ENCODE measurements around the gene SLC12A4.

Gene SLC12A4

DNA sequence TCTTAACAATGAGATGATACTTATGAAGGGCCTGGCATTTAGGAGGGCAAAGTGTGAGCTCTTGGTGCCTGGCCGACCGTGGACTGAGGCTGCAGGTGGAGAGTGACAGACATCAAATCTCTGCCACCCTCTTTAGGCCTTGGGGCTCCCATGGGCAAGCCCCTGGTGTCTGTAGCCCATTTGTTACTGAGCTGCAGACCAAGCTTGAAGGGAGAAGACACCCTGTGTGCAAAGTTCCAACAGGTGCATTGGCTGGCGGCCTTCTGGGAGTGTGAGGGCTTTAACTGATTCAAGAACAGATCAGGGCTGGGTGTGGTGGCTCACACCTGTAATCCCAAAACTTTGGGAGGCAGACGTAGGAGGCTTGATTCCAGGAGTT, 36.0 kb downstream of the SLC12A4 start:
- no peak for DNase-seq
- in situ Hi-C loops (cut with MboI; ENCODE audit: low pct_unique_long_range_greater_than_20kb, low sequenced_read_pairs), result no loop called here

DNA sequence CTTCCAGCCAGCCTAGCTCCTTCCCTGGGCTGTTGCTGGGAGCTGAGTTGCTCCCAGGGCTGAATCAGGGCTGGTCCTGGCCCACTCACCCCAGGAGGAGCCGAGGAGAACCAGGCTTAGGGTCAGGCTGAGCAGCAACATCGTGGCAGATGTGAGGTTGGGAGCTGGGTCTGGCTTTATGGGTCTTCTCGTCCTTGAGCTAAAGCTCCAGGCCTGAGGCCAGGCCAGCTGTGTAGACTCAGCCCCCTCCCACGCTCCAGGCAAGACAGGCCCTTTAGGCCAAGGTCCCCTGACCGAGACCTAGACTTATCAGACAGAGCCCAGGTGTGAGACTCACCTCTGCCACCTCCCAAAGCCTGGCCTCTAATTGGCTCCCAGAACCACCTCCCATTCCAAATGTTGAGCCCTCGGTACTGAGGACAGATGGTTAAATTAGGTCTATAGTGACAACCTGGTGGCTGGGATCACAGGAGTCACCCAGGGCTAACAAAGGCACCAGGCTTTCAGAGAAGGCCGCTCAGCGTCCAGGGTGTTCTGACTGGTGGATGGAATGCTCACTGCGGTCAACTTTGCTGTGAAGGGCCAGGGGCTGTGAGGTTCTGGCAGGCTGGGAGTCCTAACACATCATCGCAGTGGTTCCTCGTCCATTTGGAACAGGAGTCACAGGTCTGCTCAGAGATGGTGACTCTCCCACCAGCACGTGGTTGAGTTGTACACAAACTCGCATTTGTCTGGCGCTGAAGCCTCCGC, 36.5 kb downstream of the SLC12A4 start, which contains the start of gene CTRL:
Gene CTRL (minus strand): TSS at position 151 of the 750 bp plus-strand sequence. CDS start 10 bp downstream, at position 141.
- no peak for DNase-seq
- in situ Hi-C loops (cut with MboI; ENCODE audit: low pct_unique_long_range_greater_than_20kb, low sequenced_read_pairs), result no loop called here

DNA sequence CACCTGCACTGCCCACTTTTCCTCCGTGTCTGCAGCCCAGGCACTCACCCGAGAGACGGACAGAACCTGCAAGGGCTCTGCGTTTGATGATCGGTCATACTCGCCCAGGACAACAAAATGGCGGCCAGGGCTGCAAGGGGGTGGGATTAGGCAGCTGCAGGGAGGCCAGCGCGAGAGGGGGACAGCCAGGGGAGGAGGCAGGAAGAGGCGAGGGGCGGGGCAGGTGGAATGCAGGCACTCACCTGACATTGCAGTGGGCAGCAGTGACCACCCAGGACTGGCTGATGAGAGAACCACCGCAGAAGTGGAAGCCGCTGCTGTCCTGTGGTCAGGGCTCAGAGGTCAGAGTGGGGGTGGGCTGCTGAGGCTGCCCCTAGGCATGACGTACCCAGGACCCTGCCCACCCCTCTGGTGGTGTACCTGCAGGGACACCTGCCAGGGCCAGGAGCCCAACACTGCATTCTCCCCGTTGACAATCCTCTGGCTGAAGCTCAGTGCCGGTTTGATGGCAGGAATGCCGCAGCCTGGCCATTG, 37.7 kb downstream of the SLC12A4 start:
- in situ Hi-C loops (cut with MboI; ENCODE audit: low pct_unique_long_range_greater_than_20kb, low sequenced_read_pairs), result no loop called here

DNA sequence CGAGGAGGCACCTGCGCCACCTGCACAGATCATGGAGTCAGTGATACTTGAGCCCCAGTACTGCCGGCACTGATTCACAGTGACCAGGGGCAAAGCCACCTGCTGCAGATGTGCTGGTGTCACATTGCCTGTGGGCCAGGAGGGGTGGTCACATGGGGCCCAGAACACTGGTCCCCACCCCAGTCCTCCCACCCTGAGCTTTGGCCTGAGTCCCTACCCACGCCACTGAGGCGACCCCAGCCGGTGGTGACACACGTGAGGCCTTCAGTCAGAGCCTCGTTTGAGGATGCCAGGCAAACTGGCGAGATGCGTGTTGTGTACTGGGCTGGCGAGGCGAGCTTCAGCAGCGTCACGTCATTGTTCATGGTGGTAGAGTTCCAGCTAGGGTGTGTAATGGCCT, 38.2 kb downstream of the SLC12A4 start:
- in situ Hi-C loops (cut with MboI; ENCODE audit: low pct_unique_long_range_greater_than_20kb, low sequenced_read_pairs), result no loop called here
- DNase-seq, result no peak

More for the DNA sequence above, 37.7 kb downstream of the SLC12A4 start:
- DNase-seq, result no peak

DNA sequence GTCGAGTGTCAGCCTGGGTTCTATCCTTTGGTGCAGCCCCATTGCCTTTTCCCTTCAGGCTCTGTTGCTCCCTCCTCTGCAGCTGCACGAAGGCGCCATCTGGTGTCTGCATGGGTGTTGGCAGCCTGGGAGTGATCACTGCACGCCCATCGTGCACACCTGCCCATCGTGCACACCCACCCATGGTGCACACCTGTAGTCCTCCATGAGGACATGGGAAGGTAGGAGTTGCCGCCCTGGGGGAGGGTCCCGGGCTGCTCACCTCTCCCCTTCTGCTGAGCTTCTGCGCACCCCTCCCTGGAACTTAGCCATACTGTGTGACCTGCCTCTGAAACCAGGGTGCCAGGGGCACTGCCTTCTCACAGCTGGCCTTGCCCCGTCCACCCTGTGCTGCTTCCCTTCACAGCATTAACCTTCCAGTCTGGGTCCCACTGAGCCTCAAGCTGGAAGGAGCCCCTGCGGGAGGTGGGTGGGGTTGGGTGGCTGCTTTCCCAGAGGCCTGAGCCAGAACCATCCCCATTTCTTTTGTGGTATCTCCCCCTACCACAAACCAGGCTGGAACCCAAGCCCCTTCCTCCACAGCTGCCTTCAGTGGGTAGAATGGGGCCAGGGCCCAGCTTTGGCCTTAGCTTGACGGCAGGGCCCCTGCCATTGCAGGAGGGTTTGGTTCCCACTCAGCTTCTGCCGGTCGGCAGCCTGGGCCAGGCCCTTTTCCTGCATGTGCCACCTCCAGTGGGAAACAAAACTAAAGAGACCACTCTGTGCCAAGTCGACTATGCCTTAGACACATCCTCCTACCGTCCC, 39.7 kb downstream of the SLC12A4 start:
- peak; percentile 73 for DNase-seq
- in situ Hi-C loops (cut with MboI; ENCODE audit: low pct_unique_long_range_greater_than_20kb, low sequenced_read_pairs), result no loop called here

DNA sequence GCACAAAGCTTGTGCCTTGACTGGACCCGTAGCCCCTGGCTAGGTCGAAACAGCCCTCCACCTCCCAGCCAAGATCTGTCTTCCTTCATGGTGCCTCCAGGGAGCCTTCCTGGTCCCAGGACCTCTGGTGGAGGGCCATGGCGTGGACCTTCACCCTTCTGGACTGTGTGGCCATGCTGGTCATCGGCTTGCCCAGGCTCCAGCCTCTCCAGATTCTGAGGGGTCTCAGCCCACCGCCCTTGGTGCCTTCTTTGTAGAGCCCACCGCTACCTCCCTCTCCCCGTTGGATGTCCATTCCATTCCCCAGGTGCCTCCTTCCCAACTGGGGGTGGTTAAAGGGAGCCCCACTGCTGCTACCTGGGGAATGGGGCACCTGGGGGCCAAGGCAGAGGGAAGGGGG, 40.3 kb downstream of the SLC12A4 start:
- DNase-seq, result no peak
- in situ Hi-C loops (cut with MboI; ENCODE audit: low pct_unique_long_range_greater_than_20kb, low sequenced_read_pairs), result no loop called here

DNA sequence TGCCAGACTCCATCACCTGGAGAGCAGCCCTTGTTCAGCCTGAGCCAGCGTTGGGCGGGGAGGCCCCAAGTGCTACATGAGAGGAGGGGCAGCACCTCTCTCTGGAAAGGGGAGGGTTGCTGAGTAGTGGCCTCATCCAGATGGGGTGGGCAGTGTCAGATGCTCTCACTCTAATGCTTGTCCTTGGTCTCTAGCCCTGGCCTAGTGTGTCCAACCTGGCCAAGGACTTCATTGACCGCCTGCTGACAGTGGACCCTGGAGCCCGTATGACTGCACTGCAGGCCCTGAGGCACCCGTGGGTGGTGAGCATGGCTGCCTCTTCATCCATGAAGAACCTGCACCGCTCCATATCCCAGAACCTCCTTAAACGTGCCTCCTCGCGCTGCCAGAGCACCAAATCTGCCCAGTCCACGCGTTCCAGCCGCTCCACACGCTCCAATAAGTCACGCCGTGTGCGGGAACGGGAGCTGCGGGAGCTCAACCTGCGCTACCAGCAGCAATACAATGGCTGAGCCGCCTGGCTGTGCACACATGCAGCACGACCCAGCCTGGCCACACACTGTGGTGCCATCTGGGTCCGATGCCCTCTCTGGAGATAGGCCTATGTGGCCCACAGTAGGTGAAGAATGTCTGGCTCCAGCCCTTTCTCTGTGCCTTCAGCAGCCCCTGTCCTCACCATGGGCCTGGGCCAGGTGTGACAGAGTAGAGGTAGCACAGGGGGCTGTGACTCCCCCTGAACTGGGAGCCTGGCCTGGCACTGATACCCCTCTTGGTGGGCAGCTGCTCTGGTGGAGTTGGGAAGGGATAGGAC, 41.1 kb downstream of the SLC12A4 start:
- DNase-seq, result no peak
- in situ Hi-C loops (cut with MboI; ENCODE audit: low pct_unique_long_range_greater_than_20kb, low sequenced_read_pairs), result no loop called here

DNA sequence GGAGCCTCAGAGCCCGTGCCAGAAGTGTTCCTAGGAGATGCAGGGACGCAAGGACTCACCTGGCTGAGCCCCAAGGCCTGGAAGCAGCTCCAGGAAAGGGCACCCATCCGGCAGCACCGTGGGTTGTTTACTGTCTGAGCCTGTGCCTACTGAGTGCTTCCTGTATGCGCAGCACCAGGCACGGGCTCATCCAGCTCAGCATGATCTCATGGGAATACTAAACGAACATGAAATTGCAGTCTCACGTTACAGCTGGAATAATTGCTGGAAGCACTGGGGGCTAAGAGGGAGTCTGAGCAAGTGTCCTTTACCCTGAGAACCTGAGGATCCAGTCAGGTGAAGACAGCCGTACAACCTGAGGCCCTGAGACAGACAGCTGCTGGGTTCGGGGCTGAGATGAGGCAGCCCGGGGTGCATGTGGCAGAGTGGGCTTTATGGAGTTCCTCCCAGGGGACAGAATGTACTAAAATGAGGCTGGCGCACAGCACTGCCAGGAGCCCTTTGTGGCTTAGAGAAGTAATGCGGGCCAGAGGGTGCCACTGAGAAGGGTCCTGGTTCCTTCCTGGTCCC, 42.2 kb downstream of the SLC12A4 start:
- no peak for DNase-seq
- in situ Hi-C loops (cut with MboI; ENCODE audit: low pct_unique_long_range_greater_than_20kb, low sequenced_read_pairs), result no loop called here

DNA sequence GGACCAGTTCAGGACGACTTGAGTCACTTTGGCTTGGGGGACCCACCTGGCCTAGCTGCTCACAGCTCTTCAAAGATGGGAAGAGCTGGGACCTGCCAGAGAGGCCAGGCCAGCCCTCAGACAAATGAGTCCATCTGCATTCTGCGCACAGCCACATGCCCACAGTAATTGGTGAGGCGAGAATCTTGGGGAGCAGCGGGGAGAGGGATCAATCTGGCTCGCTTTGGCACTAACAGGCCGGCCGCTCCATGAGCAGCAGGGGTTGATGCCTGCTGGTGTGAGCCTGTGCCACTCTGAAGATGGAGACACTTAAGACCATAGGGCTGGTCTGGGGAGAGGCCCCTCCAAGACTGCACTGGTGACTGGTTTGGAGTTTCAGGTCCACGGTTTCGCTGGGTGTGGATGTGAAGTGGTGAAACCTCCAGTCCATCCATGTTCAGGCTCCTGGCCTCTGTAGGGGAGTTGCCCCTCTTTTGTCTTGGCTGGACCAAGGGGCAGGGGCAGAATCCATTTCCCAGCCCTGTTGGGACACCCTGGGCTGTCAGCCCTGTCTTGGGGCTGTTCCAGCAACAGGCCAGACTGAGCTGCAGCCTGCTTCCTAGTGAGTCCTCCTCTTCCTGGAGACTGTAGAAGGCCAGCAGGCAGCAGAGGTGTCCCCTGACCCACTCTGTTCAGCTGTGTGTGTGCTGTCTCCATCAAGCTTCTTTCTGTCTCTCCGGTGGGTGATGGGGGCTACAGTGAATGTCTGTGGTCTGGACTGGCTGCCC, 44.1 kb downstream of the SLC12A4 start:
- DNase-seq, result no peak
- in situ Hi-C loops (cut with MboI; ENCODE audit: low pct_unique_long_range_greater_than_20kb, low sequenced_read_pairs), result no loop called here

DNA sequence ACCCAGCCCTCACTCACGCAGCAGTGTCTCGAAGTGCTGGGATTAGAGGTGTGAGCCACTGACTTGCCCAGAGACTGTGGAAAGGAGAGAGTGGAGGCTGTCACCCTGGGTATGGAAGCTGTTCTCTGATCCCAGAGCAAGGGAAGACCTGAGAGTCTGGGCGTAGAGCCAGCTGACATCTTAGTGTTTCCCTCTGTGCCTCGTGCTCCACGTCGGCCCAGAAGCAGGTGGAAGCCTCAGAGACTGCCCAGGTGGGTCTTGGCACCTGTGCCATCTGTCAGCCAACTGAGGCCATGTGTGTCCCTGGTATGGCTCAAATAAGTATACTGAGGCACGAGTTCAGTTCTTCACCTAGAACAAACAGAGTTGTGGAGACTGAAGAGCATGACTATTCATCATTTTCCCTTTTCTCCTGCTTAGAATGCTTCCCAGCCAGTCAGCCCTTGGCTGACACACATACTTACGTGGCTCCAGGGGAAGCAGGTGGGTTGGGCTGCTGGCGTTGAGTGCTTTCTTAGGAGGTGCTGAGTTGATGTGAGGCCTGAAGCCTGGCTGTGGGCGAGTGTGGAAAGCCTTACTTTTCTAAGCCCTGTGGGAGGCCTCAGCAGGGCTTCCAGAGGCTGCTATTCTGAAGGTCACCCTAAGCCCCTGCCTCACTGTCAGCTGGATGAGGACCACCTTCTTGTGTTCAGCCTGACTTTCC, 44.9 kb downstream of the SLC12A4 start:
- in situ Hi-C loops (cut with MboI; ENCODE audit: low pct_unique_long_range_greater_than_20kb, low sequenced_read_pairs), result no loop called here
- DNase-seq, result no peak

DNA sequence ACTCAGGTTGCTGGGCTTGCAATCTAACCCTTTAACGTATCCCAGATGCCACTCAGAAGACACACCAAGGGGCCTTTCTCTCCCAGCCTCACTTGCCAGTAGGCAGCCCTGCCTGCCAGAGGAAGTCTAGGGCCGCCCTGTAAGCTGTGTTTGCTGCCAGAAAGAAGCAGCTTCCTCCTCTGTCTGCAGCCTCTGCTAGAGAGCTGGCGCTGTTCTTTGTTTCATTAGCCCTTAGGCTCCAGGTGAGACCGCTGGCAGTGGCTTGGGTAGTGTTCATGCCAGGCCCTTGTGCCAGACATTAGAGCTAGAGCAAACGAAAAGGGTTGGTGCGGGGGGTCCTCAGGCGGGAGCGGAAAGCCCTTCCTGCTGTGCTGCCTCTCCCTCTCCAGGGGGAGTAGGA, 45.7 kb downstream of the SLC12A4 start:
- in situ Hi-C loops (cut with MboI; ENCODE audit: low pct_unique_long_range_greater_than_20kb, low sequenced_read_pairs), result no loop called here
- no peak for DNase-seq

DNA sequence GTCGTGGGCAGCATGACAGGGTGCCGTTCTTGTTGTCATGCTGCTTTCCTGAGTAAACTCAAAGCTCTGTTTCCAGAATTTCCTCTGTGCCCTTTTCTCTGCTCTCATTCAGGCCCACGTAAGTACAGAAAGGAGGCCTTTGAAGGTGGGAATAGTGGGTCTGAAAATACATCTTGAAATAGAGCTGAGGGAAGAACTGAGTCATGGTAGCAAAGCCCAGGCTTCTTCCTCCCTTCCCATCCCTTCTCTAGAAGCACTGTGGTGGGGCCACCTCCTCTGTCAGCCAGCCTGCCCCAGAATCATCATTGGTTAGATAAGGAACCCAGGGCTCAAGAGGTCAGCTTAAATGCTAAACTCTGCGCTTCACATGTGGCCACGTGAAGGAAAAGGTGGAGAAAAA, 46.2 kb downstream of the SLC12A4 start:
- DNase-seq, result no peak
- in situ Hi-C loops (cut with MboI; ENCODE audit: low pct_unique_long_range_greater_than_20kb, low sequenced_read_pairs), result no loop called here

DNA sequence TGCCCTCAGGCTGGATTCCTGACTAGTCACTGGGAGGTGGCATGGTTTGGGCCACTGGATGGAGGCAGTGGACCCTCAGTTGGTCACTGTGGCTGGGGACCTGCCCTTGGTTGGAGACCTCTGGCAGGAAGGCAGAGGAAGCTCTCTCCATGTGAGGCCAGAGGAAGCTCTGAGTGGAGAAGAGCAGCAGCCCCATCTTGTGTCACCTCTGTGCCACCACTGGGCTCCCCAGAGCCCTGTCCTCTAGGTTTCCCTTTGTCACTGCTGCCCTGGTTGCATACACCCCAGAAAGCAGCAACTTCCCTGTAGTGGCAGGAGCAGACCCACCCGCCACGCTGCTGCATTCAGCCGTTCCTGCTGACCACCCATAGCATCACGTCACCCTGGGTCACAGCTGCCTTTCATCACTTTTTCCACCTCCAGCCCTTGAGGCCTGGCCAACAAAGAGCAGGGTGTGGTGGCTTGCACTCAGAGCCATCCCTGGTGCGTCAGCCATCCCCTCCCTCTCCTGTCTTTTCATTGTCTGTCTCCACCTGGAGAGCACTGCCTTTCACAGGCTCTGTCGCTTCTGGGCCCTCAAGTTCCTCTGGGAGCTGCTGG, 48.7 kb downstream of the SLC12A4 start:
- in situ Hi-C loops (cut with MboI; ENCODE audit: low pct_unique_long_range_greater_than_20kb, low sequenced_read_pairs), result no loop called here
- no peak for DNase-seq

DNA sequence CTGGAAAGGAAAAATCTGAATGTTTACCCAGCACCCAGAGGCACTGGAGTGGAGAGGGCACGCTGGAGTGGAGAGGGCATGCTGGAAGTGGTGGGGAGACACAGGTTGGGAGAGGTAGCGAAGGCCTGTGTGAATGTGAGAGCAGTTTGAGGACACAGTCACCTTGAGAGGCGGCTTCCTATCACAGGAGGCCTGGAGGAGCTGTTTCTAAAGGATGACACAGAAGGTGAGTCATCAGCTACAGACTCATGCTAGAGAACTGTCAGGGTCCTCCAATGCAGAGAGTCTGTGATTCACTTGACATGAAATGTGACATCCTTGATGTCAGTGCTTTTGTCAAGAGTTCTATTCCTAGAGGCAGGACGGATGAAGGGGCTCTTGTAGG, 50.6 kb downstream of the SLC12A4 start:
- no peak for DNase-seq
- in situ Hi-C loops (cut with MboI; ENCODE audit: low pct_unique_long_range_greater_than_20kb, low sequenced_read_pairs), result no loop called here

DNA sequence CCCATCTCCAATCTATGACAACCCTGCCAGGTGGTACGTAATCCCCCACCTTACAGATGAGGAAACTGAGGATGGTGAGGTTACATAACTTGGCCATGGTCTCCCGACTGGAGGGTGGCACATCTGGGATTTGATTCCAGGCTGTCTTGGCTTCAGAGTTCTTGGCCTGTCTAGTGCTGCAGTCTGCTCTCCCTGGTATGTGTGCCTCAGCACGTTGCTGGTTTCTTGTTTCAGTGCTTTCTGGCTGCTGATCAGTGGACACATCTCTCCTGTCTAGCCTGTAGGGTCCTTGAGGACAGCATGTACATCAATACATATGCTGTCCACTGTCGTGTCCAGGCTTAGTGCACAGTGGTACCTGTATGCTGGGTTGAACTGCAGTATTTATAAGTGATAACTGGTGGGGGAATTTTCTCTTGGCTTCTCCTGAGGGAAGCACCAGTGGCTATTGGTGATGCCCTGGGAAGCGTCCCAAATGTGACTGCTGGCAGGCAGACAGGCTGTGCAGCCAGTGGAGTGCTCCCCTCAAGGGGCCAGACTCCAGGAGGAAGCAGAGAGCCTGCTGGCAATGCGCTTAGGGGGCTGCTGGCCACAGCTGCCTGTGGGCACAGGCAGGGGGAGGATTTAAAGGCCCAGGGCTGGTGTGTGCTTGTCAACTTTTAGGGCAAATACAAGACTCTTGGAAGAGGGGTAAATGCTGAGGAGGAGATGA, 51.1 kb downstream of the SLC12A4 start:
- in situ Hi-C loops (cut with MboI; ENCODE audit: low pct_unique_long_range_greater_than_20kb, low sequenced_read_pairs), result no loop called here
- DNase-seq, result no peak

DNA sequence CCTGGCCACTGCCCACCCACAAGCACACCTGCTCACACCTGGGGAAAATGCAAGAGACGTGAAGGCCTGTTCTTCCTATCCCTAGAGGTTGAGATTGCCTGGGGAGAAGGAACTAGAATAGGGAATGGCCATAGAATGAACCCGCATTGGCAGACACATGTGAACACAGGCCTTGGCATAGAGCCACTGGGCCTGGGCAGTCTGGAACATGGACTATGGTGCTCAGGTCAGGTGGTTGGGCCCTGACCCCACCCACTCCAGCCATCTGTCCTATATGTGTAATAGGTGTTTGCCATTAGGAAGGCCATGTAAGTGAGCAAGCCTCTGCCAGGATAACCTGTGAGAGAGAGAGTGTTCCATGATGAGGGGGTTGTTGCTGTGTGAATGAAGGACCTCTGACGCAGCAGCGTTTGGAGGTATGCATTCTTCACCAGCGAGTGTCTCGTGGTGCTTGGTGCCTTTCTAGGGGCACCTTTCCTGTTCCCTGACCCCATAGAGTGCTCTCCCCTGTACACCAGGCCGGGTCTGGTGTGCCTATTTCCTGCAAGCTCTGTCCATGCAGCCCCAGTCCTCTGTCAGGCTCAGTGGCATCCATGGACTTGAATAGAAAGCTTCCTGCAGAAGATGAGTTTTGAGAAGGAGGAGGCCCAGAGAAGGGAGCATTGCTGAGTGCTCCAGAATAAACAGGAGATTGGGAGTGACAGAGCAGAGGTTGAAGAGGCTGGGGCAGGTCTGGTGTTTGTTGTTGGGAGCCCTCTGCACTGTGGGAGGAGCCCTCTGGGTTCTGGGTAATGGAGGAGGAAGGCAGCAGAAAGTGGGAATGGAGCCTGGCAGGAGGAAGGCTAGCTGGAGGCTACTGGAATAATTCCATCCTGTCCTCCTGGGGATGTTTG, 52.4 kb downstream of the SLC12A4 start:
- DNase-seq, result no peak
- in situ Hi-C loops (cut with MboI; ENCODE audit: low pct_unique_long_range_greater_than_20kb, low sequenced_read_pairs), result no loop called here

All from KBM-7 (cell line).